ENCODE data around the gene SPATC1L. TPM values are rescaled to one million over a fixed set of nuclear protein-coding genes. Genes with fewer than 3 reads are reported as not detected.

SPATC1L gene
- total and polyA plus RNA-seq, 2 donors (not counting 3 experiments of a cell fraction or from before 2014, with no cell fraction given): 11.5 to 15.3 TPM

GRCh38 chr21:46181953-46182547 is 2.2 kb downstream of the SPATC1L start:
- ChIA-PET CTCF (interaction anchor here (0.5 to 1.1 kb wide), 2 partner anchors 39 to 453 kb away, joined by 3 read pairs; partner anchors contain the start of gene PRMT2), POLR2A (no interaction called here)
- FAIRE-seq: no peak

More at GRCh38 chr21:46181953-46182547, 2.2 kb downstream of the SPATC1L start:
- DNase-seq (ENCODE audit: low read depth, low spot score): no peak
- Histone ChIP-seq H3K4me1 (ENCODE audit: control insufficient read depth, extremely low read depth, insufficient read depth, low read length) (peaks cover 9% of the 10 kb centered on the region), H4K20me1 (replicated peaks; ENCODE audit: control insufficient read depth, extremely low read depth, insufficient read depth, low read length) (no peaks in the 10 kb centered on the region), H3K27me3 (ENCODE audit: control insufficient read depth in 2 of 2, insufficient read depth in 2 of 2, low read length in 2 of 2) (no peaks in the 10 kb centered on the region), H3K9me1 (replicated peaks; ENCODE audit: control insufficient read depth, extremely low read depth, insufficient read depth, low read length) (no peaks in the 10 kb centered on the region), H3K4me2 (ENCODE audit: insufficient read depth, low read length) (no peak overlapping the region), H3K9me3 (replicated peaks; ENCODE audit: control insufficient read depth, insufficient read depth, low read length) (no peaks in the 10 kb centered on the region), H3K4me3 (replicated peaks in 1 of 3; ENCODE audit: insufficient read depth in 1 of 3, low read depth in 1 of 3, low read length in 3 of 3) (no peak overlapping the region), H3K27ac (ENCODE audit: insufficient read depth, low read depth, low read length) (no peak overlapping the region), H2AFZ (ENCODE audit: low read depth, low read length) (no peak overlapping the region), H3K79me2 (ENCODE audit: control insufficient read depth, insufficient read depth, low read length) (no peaks in the 10 kb centered on the region), H3K36me3 (ENCODE audit: control insufficient read depth in 2 of 2, extremely low read depth in 1 of 2, insufficient read depth in 2 of 2, low read length in 2 of 2) (no peaks in the 10 kb centered on the region), H3K9ac (replicated peaks; ENCODE audit: extremely low read depth, insufficient read depth, low read length) (no peak overlapping the region)
- dilution Hi-C loops (cut with MboI; ENCODE audit: extremely low pct_ligation_motif_present, low sequenced_read_pairs) (no loop called here), intact Hi-C loops (cut with micrococcal nuclease) (no loop called here)
- TF ChIP-seq MAX (IDR thresholded peaks at IDR 0.05; ENCODE audit: insufficient read depth, insufficient read length): no peak
- no peak for TF ChIP-seq CTCF (IDR thresholded peaks at IDR 0.05; ENCODE audit: extremely low read depth in 1 of 2, insufficient read depth in 1 of 2, low read depth in 1 of 2, low read length in 2 of 2)
- no peak for TF ChIP-seq JUN (IDR thresholded peaks at IDR 0.05; ENCODE audit: borderline replicate concordance, insufficient read depth, insufficient read length, low read depth)
- TF ChIP-seq POLR2AphosphoS5 (IDR thresholded peaks at IDR 0.05; ENCODE audit: insufficient read depth, low read depth, low read length): no peak
- TF ChIP-seq EZH2 (IDR thresholded peaks at IDR 0.05; ENCODE audit: borderline replicate concordance, low read depth, low read length, severe bottlenecking): no peak
- TF ChIP-seq POLR2A (IDR thresholded peaks at IDR 0.05; ENCODE audit: low read depth, low read length): no peak
- no peak for TF ChIP-seq GATA2 (IDR thresholded peaks at IDR 0.05; ENCODE audit: insufficient read depth, insufficient read length, low read depth, low read length)
- TF ChIP-seq FOS (IDR thresholded peaks at IDR 0.05; ENCODE audit: borderline replicate concordance, insufficient read depth, low read length): no peak
- TF ChIP-seq MYC (IDR thresholded peaks at IDR 0.05; ENCODE audit: low read depth, low read length): no peak
- no TSS peak for BruUV-seq (replicated peaks)
